HG03025 (cell line): ENCODE results near the gene ARHGEF26.

Source experiments
- ATAC-seq: cut with Tn5 transposase; IDR thresholded peaks from one replicate; pipeline ENCODE4 v1.9.1; 2021; ENCODE audit warnings: mild to moderate bottlenecking, moderate library complexity; ENCODE audit not compliant: unreplicated experiment, low FRiP score

The ARHGEF26 gene

DNA sequence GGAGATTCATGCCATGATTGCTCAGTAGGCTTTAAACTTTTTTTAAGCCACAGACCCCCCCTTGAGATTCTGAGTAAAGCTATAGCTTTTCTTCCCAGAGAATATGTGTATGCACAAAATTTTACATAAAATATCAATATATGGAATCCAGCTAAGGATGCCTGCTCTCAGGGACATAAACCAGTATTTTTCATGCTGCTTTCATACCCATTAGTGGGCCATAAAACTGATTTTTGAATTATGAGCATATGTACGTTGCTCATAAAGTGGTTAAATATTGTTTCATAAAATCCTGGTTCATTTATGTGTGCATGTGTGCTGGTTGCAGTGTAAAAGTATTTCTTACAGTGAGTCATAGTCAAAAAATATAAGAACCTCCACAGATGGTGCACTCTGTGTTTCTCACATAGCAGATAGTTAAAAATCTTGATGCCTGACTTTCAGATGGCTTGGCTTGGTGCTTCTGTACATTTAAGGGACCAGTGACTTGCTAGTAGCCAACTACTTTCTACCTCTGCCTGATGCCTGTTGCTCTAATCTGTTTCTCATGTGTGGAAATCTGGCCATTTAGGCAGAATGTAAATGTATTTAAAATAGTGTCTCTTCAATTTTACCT is 71.9 kb downstream of the ARHGEF26 start:
- no peak for ATAC-seq

DNA sequence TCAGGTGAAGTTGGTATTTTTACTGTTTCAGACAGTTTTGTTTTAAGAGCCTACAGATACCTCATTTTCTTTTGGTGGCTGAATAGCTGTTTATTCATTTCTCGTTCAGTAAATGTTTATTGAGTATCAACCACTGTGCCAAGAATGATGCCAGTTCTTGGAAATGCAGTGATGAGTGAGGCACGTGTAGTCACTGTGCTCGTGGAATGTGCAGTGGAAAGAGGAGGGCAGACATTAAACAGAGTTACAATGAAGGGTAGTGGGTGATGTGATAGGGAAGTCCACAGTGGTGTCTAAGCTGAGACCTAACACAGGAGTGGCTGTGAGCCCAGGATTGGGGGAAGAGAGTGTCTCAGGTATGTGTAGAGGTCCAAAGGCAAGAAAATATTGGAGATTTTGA is 73.7 kb downstream of the ARHGEF26 start:
- ATAC-seq: no peak

DNA sequence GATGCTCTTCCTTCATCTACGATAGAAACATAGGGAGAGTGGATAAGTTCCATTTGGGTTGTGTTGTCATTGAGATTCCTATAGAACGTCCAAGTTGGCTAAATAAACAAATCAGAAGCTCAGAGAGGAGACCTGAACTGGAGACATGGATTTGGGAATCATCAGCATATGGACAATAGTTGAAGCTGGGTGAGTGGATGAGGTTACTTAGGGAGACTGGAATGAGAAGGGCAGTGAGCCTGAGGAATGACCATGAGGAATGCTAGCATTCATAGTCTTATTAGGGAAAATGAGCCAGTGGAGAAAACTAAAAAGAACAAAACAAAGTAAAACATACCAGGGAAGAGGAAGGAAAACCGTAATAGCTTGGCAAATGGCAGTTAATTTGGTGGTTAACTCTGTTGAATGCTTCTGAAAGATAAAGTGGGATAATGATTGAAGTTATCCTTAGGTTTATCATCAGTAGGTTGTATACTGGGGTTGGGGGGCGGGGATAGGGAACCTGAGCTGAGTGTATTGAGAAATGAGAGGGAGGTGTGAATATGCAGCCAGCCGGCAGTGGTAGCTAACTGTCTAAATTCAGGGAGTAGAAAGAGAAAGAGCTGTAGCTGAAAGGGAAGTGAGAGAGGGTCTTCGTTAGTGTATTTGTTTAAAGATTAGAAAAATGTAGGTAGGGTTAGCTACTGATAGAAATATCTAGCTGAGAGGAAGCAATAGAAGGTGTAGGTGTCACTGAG is 74.6 kb downstream of the ARHGEF26 start:
- ATAC-seq: no peak

DNA sequence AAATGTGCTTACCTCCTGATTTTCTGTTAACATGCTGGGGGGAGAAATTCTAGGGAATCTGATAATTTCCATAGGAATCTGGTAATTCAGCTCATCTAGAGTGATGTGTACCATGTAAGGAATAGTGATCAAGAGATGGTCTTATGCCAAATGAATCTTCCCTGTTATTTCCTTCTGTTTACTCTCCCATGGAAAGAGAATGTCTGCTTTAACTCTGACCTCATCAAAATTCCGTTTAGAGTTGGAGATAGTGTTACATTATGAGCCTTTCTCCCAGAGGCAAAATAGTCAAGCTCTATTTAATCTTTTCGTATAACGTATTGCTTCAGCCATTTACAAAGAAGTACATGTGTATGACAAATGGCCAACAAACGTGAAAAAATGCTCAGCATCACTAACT is 76.6 kb downstream of the ARHGEF26 start:
- ATAC-seq: no peak

DNA sequence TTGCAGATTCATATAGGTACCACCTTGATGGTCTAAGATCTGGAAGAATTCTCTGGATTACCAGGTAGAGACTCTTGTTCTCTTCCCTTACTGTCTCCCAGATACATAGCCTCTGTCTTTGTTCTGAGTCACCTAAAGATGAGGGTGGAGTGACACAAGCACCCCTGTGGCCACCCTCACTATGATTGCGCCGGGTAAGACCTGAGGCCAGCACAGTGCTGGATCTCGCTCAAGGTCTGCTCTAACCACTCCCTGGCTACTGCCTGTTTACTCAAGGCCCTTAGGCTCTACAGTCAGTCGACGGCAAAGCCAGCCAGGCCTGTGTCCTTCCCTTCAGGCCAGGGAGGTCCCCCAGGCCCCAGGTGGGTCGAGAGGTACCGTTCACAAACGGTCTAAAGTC is 88.3 kb downstream of the ARHGEF26 start:
- ATAC-seq: no peak

DNA sequence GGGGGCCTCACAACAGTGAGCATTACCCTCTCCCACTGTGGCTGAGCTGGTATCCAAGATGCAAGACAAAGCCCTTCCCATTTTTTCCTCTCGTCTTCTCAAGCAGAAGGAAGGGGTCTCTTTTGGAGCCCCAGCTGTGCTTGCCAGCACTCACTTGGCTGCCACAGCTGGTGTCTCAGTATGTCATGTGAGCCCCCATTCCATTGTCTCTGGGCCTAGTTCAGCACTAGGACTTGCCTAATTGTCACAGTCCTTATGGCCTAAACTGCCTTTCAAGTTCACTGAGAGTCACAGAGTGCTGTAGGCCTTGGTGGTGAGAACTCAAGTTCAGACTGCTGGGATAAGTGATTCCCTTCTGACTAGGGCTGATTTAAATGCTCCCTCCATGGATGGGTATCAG is 89.8 kb downstream of the ARHGEF26 start:
- ATAC-seq: no peak

DNA sequence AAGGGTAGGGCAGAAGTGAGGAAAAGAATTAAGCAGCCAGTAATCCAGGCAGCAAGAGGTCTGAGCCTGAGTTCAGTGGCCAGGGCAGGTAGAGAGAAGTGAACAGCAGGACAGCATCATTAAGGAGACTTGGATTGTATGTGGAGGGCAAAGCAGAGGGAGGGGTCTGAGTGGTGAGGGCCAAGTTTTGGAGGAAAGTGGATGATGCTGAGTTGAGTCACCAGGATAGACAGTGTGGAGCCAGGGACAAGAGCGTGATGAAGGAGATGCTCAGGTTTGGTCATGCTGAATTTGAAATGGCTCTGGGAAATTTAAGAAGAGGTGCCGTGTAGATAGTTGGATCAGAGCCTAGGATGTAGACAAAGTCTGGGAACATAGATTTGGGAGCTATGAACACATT is 93.1 kb downstream of the ARHGEF26 start:
- ATAC-seq: no peak

DNA sequence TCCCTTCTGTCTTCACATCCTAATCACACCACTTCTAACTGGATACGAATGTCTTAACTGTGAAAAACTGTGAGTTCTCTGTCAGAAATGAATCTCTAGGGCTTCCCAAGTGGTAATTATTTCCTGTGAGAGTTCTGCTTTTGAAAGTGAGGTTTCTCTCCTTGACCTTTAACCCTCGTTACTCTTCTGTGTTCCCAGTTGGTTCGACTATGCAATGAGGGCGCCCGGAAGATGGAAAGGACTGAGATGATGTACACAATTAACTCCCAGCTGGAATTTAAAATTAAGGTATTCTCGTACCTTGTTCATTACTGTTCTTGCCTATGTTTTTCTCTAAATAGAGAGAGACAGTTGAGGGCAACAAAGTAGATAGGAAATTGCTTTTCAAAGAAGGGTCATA is 96.5 kb downstream of the ARHGEF26 start:
- no peak for ATAC-seq

DNA sequence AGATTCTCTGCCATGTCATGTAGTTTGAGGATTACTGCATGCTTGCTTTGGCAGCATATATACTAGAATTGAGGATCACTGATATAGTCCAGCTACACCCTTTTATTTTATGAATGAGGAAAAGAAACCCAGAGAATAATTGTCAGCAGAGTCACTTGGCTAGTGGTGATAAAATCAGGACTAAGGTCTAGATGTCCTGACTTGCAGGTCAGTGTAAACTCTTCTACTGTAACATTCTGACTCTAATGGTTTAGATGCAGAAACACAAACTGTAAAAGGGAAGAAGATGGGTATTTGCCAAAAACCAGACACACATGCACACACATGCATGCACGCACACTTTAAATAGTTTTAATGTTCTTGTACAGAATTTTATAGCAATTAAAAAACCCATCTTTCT is 97.5 kb downstream of the ARHGEF26 start:
- no peak for ATAC-seq

DNA sequence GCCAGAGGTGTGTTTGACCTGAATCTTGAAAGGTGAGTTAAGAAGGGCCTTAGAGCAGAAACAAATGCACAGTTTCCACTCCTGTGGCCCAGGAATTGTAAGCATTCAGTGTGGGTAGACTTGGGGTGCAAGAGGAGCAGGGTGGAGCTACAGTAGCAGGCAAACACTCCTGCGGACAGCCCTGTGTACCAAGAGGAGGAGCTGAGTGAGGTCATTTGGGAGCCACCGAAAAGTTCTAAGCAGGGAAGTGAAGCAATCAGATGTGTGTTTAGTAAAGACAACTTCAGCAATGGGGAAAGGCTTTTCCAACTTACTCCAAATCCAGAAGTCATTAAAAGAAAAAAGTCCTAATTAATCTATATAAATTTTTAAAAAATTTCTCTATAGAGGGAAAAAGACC is 99.3 kb downstream of the ARHGEF26 start:
- no peak for ATAC-seq

DNA sequence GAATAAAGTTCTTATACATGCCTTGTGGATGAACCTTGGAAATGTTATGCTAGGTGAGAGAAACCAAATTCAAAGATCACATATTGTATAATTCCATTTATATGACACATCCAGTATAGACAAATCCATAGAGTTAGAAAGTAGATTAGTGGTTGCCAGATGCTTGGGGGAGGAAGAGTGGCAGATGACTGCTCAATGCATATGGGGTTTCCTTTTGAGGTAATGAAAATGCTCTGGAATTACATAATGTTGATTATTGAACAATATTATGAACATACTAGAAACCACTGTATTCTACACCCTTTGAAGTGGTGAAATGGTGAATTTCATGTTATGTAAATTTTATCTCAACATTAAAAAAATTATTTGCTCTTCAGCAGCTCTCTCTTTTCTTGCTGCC is 102.3 kb downstream of the ARHGEF26 start:
- no peak for ATAC-seq

DNA sequence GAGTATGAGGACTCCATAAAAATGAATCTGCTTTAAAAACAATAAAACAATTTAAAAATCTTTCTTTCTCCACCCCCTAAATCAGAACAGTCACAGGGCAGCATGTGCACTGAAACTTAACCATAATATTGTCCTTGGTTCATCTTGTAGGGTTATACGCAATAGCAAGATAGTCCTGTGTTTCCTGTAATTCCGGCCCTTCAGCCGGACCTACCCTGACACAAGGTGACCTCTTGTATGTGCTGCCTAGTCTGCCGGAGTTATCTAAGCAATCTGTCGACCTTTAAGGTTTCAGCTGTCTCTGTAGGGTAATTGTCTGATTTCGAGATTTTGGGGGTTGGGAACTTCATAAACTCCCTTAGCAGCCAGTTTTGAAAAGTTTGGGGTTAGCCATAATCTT is 103.2 kb downstream of the ARHGEF26 start:
- ATAC-seq: no peak

DNA sequence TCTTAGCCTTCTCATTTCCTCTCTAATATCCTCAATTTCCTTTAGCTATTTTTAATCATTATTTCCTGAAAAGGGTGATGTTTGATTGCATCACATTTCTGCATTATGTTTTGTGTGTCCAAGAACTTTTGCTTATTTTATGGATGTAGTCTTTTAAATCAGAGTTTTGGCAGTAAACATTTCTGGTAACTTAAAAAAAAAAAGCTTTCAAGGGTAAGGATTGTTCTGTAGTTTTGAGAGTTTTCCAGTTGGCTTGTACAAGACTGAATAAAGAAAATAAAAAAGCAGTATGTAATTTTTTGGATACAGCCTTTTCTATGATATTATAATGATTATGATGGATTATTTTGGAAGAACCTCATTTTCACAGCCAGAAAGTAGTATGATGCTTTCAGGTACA is 103.7 kb downstream of the ARHGEF26 start:
- no peak for ATAC-seq

DNA sequence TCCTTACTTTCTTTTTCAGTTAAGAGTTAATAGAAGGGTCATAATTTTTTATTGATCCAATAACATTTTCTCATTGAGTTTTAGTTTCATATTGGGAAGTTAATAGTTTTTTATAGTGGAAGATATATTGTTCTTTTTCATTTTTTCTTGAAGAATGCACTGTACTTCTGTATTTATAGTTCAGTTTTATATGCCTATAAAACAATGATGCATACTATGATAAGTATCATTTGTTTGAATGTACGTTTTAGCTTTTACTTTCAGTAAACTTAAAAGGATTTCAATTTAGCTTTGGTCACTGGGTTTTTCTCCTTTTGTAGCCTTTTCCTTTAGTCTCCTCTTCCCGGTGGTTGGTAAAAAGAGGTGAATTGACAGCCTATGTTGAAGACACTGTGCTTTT is 104.3 kb downstream of the ARHGEF26 start:
- no peak for ATAC-seq

DNA sequence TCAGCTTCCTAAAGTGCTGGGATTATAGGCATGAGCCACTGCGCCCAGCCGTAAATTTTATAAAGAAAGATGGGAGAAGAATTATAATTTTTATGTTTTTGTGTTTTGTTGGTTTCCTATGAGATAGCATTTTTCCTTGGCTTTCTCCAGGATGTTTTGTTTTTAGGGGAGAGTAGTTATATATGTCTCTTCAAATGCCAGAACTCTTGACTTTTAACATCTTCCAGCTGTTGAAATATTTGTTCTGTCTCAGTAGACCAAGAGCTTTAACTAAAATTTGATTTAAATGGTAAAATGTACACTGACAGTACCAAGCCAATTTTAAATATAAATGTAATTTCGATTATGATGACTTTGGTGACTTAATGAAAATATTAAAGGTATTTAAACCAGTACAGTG is 106.3 kb downstream of the ARHGEF26 start:
- ATAC-seq: no peak

DNA sequence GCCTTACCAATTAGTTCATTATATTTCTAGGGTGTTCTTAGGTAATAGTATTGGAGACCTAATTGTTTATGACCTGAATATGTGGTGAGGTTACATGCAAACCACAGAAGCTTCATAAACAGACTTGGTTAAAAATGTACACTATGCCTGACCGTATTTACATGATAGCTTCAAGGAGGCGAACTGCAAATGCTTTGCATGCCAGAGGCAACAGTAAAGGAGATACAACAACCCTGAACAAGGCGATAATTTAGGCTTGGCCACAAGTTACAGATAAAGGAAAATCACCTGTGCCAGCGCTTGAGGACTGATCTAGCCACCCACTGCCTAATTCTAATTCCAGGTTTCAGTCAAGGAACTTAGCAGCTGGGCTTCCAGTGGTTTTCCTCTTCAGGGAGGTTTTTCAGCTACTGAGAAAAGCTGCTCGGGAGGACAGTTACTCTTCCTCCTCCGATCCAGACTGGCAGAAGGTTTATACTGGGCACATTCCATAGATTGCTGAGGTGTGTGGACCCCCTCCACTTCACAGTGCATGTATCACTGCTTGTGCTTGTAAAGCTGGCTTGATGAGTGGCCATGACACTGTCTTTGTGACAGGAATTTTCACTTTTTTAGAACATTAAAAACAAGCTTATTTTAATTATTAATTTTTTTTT is 107.5 kb downstream of the ARHGEF26 start:
- ATAC-seq: no peak

DNA sequence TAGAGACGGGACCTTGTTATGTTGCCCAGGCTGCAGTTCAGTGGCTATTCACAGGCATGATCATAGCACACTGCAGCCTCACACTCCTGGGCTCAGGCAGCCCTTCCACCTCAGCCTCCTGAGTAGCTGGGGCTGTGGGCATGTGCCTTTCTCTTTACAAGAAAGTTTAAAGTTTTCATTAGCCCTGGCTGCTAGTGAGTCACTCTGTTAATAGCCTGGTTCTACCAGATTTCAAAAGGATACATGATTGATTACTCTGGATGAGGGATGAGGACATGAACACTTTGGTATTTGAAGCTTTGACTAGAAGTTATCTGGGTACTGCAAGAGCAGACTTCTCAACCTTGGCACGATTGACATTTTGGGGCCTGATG is 108.0 kb downstream of the ARHGEF26 start:
- ATAC-seq: no peak

DNA sequence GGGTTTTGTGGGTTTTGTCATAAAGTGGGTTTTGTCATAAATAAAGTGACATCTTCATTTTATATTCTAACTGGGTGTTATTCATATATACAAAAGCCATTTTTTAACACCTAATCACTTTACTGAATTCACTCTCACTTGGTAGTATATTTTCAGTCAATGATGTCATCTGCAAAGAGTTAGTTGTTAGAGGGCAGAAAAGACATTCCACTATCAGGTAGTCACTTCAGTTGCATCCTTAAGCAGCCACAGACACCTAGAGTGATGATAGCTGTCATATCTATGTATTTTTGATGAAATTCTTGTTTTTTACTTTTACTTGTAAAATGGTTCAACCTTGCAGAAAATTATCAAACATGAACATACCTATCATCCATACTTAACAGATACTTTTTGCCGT is 114.1 kb downstream of the ARHGEF26 start:
- ATAC-seq: no peak

DNA sequence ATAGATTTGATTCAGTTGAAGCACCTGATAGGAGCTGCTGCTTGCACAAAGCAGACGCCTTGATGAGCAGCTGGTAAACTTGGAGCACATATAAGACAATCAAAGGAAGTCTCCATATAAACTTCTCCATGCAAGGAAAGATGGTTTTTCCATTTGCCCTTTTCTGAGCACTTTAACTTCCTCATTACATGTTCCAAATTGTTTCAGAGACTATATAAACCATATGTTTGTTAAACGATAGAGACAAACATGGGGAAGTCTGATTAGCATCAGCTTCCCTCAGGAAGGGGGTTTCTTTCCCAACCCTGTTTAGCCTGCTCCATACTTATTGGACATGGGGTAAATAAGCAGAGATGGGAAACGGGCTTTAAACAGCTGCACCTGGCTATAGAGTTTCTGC is 115.1 kb downstream of the ARHGEF26 start:
- ATAC-seq: no peak

DNA sequence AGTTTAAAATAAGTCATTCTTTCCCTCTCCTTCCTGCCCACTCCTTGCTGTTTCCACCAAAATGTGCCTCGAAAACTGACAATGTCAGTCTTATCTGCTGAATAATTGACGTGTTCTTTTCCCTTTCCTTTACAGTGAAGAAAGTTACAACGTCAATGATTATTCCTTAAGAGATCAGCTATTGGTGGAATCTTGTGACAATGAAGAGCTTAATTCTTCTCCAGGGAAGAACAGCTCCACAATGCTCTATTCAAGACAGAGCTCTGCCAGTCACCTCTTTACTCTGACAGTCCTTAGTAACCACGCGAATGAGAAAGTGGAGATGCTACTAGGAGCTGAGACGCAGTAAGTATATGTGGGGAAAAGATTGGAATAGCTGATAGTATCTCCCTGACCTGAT is 119.0 kb downstream of the ARHGEF26 start:
- no peak for ATAC-seq

DNA sequence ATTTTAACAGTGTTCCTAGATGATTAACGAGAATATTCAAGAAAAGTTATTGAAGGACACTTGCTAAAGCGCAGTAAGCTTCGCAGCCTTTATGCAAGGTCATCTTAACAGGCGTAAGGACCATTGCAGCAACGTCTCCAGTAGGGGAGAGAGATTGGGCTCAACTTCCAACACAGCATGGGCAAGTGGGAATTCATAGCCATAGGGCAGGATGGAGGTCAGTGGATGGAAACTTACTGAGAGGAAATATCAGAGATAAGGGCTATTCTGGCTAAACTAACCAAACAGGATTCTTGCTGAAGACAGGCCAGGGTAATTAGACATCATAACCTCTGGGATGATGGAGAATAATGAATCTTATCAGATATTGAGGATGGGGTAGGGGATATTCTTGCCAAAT is 120.3 kb downstream of the ARHGEF26 start:
- ATAC-seq: no peak

DNA sequence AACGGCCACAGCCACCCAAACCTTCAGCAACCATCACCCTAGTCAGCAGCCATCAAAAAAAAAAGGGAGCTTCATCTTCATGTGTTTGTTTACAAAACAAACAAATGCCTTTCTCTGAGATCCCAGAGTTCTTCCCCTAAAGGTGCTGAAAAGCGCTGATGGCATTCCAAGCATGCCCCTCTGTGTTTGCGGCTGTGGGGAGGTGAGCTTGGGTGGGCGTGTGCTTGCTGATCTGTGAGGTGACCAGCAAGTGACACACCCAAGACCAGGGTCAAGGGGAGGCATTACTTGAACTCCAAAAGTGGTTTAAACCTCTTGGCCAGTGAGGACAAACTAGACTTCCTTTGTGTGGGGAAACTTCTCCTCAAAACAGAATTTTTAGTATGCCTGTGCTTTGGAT is 121.6 kb downstream of the ARHGEF26 start:
- ATAC-seq: no peak
